ENCODE results near the gene DNAI4.

GRCh38 chr1:66920543-66920942 lies 4.1 kb downstream of the DNAI4 start:
- TF ChIP-seq, protein P1, sequence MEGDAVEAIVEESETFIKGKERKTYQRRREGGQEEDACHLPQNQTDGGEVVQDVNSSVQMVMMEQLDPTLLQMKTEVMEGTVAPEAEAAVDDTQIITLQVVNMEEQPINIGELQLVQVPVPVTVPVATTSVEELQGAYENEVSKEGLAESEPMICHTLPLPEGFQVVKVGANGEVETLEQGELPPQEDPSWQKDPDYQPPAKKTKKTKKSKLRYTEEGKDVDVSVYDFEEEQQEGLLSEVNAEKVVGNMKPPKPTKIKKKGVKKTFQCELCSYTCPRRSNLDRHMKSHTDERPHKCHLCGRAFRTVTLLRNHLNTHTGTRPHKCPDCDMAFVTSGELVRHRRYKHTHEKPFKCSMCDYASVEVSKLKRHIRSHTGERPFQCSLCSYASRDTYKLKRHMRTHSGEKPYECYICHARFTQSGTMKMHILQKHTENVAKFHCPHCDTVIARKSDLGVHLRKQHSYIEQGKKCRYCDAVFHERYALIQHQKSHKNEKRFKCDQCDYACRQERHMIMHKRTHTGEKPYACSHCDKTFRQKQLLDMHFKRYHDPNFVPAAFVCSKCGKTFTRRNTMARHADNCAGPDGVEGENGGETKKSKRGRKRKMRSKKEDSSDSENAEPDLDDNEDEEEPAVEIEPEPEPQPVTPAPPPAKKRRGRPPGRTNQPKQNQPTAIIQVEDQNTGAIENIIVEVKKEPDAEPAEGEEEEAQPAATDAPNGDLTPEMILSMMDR (IDR thresholded peaks at IDR 0.05): no peak
- no peak for TF ChIP-seq SMAD3 (CRISPR knock-in tag; IDR thresholded peaks at IDR 0.05; ENCODE audit: borderline replicate concordance)
- TF ChIP-seq, protein P2, sequence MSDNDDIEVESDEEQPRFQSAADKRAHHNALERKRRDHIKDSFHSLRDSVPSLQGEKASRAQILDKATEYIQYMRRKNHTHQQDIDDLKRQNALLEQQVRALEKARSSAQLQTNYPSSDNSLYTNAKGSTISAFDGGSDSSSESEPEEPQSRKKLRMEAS (CRISPR knock-in tag; IDR thresholded peaks at IDR 0.05): no peak
- TF ChIP-seq FOXP1 (CRISPR knock-in tag; IDR thresholded peaks at IDR 0.05; ENCODE audit: borderline replicate concordance): no peak
- TF ChIP-seq NR1H2 (CRISPR knock-in tag; IDR thresholded peaks at IDR 0.05): no peak
- no peak for TF ChIP-seq ELF4 (CRISPR knock-in tag; IDR thresholded peaks at IDR 0.05; ENCODE audit: low read depth)
